ENCODE results near the gene PTK6. TPM values are rescaled to one million over a fixed set of nuclear protein-coding genes. Genes with fewer than 3 reads are reported as not detected.
"Not testable (repeated sequence)": the region's sequence is repeated elsewhere in the genome, so short reads cannot be mapped to it uniquely, and the experiment has no call there.

Gene PTK6
- total RNA-seq, 4 donors from 2014 or later, result 0.36 TPM; not detected in 3

DNA sequence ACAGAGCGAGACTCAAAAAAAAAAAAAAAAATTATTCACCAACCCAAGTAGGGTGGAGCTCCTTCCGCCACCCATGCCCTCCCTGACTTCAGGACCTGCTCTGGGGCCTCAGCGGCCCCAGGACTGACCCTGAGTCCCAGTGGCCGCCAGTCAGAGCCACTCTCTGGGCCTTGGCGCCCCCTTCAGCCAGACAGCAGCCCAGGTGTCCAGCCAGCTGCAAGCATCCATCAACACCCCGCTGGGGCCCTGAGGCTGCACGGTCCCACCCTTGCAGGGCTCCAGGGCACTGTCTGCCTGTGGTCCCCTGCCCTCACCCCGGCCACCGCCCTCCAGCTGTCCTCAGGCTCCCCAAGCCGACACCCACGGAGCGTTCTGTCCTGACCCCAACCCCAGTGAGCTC, 53.3 kb downstream of the PTK6 start:
- H3K27ac ChIP-seq, result no peak overlapping the region
- no peaks in the 10 kb centered on the region for H3K9me3 ChIP-seq
- in situ Hi-C loops (cut with MboI; ENCODE audit: low sequenced_read_pairs in 4 of 4), result no loop called here
- peaks cover 0 to 5% of the 10 kb centered on the region in 2 donors for H3K4me1 ChIP-seq
- H3K27me3 ChIP-seq, result peaks cover 6 to 16% (median 6%) of the 10 kb centered on the region in 3 donors
- H3K36me3 ChIP-seq, result peaks cover 0 to 2% of the 10 kb centered on the region in 2 donors
- DNase-seq, result peak in 1 of 2 donors; percentile 56
- no peak overlapping the region for H3K4me3 ChIP-seq
- intact Hi-C loops (cut with DNase I; ENCODE audit: low total_unique reads), result no loop called here
- no peak for TF ChIP-seq POLR2A (IDR thresholded peaks at IDR 0.05)
- TF ChIP-seq, protein P1, sequence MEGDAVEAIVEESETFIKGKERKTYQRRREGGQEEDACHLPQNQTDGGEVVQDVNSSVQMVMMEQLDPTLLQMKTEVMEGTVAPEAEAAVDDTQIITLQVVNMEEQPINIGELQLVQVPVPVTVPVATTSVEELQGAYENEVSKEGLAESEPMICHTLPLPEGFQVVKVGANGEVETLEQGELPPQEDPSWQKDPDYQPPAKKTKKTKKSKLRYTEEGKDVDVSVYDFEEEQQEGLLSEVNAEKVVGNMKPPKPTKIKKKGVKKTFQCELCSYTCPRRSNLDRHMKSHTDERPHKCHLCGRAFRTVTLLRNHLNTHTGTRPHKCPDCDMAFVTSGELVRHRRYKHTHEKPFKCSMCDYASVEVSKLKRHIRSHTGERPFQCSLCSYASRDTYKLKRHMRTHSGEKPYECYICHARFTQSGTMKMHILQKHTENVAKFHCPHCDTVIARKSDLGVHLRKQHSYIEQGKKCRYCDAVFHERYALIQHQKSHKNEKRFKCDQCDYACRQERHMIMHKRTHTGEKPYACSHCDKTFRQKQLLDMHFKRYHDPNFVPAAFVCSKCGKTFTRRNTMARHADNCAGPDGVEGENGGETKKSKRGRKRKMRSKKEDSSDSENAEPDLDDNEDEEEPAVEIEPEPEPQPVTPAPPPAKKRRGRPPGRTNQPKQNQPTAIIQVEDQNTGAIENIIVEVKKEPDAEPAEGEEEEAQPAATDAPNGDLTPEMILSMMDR (IDR thresholded peaks at IDR 0.05 in 4 of 5, conservative IDR thresholded peaks at IDR 0.05 in 1 of 5), result no peak
- peak; percentile 10 for ATAC-seq

DNA sequence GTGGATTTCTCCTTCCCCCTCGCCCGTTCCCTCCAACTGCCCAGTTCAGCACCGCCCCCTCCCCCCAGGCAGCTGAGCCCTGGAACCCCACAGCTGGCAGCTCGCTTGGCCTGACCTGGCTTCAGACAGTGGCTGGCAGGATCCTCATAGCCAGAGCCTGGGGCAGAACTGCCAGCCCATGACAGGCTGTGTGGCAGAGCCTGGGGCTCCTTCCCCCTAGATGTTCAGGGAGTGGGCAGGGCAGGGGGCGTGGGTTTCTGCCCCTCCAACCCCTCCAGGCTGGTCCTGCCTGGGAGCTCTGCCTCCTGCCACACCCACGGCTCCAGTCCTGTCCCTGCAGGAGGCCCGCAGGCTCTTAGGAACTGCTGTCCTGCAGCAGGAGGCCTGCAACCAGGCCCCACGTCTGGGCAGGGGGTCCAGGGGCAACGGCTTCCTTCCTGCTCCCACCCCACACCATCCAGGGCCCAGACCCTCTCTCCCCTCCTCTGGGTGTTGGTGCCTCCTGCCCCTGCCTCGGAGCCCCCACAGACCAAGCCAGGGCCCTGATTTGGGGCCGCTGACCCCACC, 55.1 kb downstream of the PTK6 start:
- ATAC-seq, result peak in 1 of 2 donors; percentile 1
- H3K4me1 ChIP-seq, result no peaks in the 10 kb centered on the region
- H3K9me3 ChIP-seq, result no peaks in the 10 kb centered on the region
- DNase-seq, result no peak
- in situ Hi-C loops (cut with MboI; ENCODE audit: low sequenced_read_pairs in 4 of 4) (no loop called here), intact Hi-C loops (cut with DNase I; ENCODE audit: low total_unique reads) (no loop called here)
- H3K27me3 ChIP-seq, result peaks cover 15 to 34% (median 15%) of the 10 kb centered on the region in 3 donors
- no peak overlapping the region for H3K27ac ChIP-seq
- H3K36me3 ChIP-seq, result no peaks in the 10 kb centered on the region
- TF ChIP-seq, protein P1 (IDR thresholded peaks at IDR 0.05 in 4 of 5, conservative IDR thresholded peaks at IDR 0.05 in 1 of 5), result no peak
- TF ChIP-seq POLR2A (IDR thresholded peaks at IDR 0.05), result no peak
- no peak overlapping the region for H3K4me3 ChIP-seq

DNA sequence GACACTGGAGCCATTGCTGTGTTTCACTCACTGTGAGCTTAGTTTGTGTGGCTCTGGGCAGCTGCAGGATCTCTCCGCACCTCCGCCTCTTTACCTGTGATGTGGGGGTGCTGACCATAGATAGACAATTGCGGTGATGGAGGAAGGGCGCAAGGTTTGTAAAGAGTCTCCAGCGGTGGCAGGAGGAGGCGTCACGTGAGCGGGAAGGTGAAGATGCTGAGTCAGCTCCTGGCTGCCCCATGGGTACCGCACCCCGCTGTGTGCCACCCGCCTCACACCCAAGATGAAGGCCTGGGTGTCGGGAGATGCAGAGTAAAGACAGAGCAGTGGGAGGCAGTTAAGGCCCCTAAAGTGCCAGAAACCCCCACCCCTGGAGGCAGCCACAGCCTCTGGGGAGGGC, 55.7 kb downstream of the PTK6 start:
- no peak overlapping the region for H3K27ac ChIP-seq
- TF ChIP-seq, protein P1 (IDR thresholded peaks at IDR 0.05 in 4 of 5, conservative IDR thresholded peaks at IDR 0.05 in 1 of 5), result no peak
- peak in 1 of 2 donors; percentile 19 for TF ChIP-seq POLR2A (IDR thresholded peaks at IDR 0.05)
- intact Hi-C loops (cut with DNase I; ENCODE audit: low total_unique reads), result no loop called here
- peaks cover 15 to 40% (median 15%) of the 10 kb centered on the region in 3 donors for H3K27me3 ChIP-seq
- H3K4me1 ChIP-seq, result no peaks in the 10 kb centered on the region
- H3K36me3 ChIP-seq, result no peaks in the 10 kb centered on the region
- in situ Hi-C loops (cut with MboI; ENCODE audit: low sequenced_read_pairs in 4 of 4), result no loop called here
- H3K9me3 ChIP-seq, result no peaks in the 10 kb centered on the region
- DNase-seq (no peak), ATAC-seq (peak in 1 of 2 donors; percentile 1)
- no peak overlapping the region for H3K4me3 ChIP-seq

DNA sequence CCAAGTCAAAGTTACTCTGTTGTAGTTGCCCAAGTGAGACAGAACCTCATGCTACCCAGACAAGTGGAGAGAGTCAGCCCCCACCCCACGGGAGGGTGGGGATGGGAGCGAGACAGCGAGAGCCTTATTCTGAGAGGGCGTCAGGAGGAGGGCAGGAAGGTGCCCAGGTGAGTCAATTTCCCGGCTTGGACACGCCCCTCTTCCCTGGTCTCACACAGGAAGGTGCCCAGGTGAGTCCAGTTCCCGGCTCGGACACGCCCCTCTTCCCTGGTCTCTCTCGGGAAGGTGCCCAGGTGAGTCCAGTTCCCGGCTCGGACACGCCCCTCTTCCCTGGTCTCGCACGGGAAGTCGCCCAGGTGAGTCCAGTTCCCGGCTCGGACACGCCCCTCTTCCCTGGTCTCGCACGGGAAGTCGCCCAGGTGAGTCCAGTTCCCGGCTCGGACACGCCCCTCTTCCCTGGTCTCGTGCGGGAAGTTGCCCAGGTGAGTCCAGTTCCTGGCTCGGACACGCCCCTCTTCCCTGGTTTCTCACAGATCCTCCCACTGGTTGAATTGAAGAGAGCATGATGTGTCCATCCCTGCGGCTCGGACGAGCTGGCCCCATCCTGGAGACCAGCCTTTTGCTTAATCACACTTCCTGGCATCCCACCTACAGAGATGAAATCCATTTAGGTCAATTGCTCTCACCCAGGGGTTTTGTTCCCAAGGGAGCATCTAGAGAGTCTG, 57.3 kb downstream of the PTK6 start:
- peak in 1 of 2 donors; percentile 38 for DNase-seq
- ATAC-seq; H3K27ac ChIP-seq; H3K36me3 ChIP-seq; H3K9me3 ChIP-seq; intact Hi-C loops (cut with DNase I; ENCODE audit: low total_unique reads); H3K4me3 ChIP-seq; H3K4me1 ChIP-seq; in situ Hi-C loops (cut with MboI; ENCODE audit: low sequenced_read_pairs in 4 of 4): not testable (repeated sequence)
- H3K27me3 ChIP-seq, result peaks cover 28 to 51% (median 29%) of the 10 kb centered on the region in 3 donors

Measured in gastrocnemius medialis (tissue), 4 donors.